Caco-2 (cell line): Measurements from ENCODE around the gene SPIN1. TPM values are rescaled to one million over a fixed set of nuclear protein-coding genes. Genes with fewer than 3 reads are reported as not detected.

Experiments used
- BruUV-seq: library from RNA; stranded (reverse); fragments of 400-500 nt; replicated peaks from 2 replicates; lab custom pipeline; 2021; lab: Mats Ljungman, UMichigan
- CTCF ChIA-PET: fragments of 300-600 bp; sonication (Branson Sonifier 250); formaldehyde crosslinking; loops from one replicate; lab custom pipeline; 2022; ENCODE audit warnings: antibody characterized with exemption; lab: Charles Lee
- POLR2A ChIA-PET: fragments of 300-600 bp; sonication (Branson Sonifier 250); formaldehyde crosslinking; loops from one replicate; lab custom pipeline; 2022; ENCODE audit warnings: antibody characterized with exemption; lab: Charles Lee
- DNase-seq, 2 experiments: peaks; one replicate each; pipeline versions ENCODE4 v3.0.0 to v3.0.0-alpha.2; 2020 to 2022
- H3K27me3 ChIP-seq: replicated peaks from 2 replicates; pipeline ENCODE4 v1.6.0; 2011; ENCODE audit warnings: low read length; ENCODE audit not compliant: control insufficient read depth, insufficient read depth
- H3K36me3 ChIP-seq: 2 replicates; pipeline ENCODE4 v1.5.1; 2011; ENCODE audit warnings: low read length; ENCODE audit not compliant: control insufficient read depth, insufficient read depth
- H3K4me1 ChIP-seq: fragments of 250-450 bp; sonication (Bioruptor Pico); 2 replicates; pipeline ENCODE4 v1.5.1; 2020; ENCODE audit warnings: mild to moderate bottlenecking
- H3K4me3 ChIP-seq: 2 replicates; pipeline ENCODE4 v1.5.1; 2011; ENCODE audit warnings: low read depth, mild to moderate bottlenecking, control low read depth, low read length
- H3K9me3 ChIP-seq: fragments of 250-450 bp; sonication (Bioruptor Pico); 2 replicates; pipeline ENCODE4 v1.5.1; 2020; ENCODE audit warnings: mild to moderate bottlenecking, moderate library complexity
- H3K27ac Mint-ChIP-seq: one replicate; pipeline ENCODE4 v1.8.0; 2022; ENCODE audit warnings: mixed read lengths; ENCODE audit not compliant: unreplicated experiment
- H3K27me3 Mint-ChIP-seq: one replicate; pipeline ENCODE4 v1.8.0; 2022; ENCODE audit warnings: mixed read lengths; ENCODE audit not compliant: insufficient read depth, unreplicated experiment
- H3K36me3 Mint-ChIP-seq: one replicate; pipeline ENCODE4 v1.8.0; 2022; ENCODE audit warnings: mild to moderate bottlenecking, mixed read lengths; ENCODE audit not compliant: insufficient read depth, unreplicated experiment
- H3K4me1 Mint-ChIP-seq: one replicate; pipeline ENCODE4 v1.8.0; 2022; ENCODE audit warnings: low read depth, mixed read lengths; ENCODE audit not compliant: unreplicated experiment
- H3K4me3 Mint-ChIP-seq: one replicate; pipeline ENCODE4 v1.8.0; 2022; ENCODE audit warnings: mild to moderate bottlenecking, moderate library complexity, mixed read lengths; ENCODE audit not compliant: unreplicated experiment
- H3K9me3 Mint-ChIP-seq: one replicate; pipeline ENCODE4 v1.8.0; 2022; ENCODE audit warnings: mixed read lengths; ENCODE audit not compliant: unreplicated experiment
- intact Hi-C: fragments of 100-400 bp; cut with micrococcal nuclease; formaldehyde crosslinking; loops from one replicate; pipeline ENCODE4 v1.10.0; 2022; ENCODE audit not compliant: unreplicated experiment
- total RNA-seq: library from RNA; stranded (reverse); gene quantifications from 2 replicates; pipeline ENCODE4 v1.2.3, GENCODE V29; 2022
- TF ChIP-seq, protein P1 (sequence below), 2 experiments: fragments of 200-600 bp in 1 of 2; IDR thresholded peaks; 1 replicate in 1 of 2; 2 replicates in 1 of 2; pipeline versions ENCODE4 v1.5.1 to v1.8.0; 2011 to 2022; ENCODE audit warnings: antibody characterized with exemption in 1 of 2, control low read depth in 1 of 2, inconsistent platforms in 1 of 2, low read depth in 1 of 2, low read length in 1 of 2, mild to moderate bottlenecking in 1 of 2, moderate library complexity in 1 of 2; ENCODE audit not compliant: insufficient read depth in 1 of 2, severe bottlenecking in 1 of 2, unreplicated experiment in 1 of 2

Gene SPIN1
- total RNA-seq, 1 experiment from 2014 or later = 51.7 TPM

DNA sequence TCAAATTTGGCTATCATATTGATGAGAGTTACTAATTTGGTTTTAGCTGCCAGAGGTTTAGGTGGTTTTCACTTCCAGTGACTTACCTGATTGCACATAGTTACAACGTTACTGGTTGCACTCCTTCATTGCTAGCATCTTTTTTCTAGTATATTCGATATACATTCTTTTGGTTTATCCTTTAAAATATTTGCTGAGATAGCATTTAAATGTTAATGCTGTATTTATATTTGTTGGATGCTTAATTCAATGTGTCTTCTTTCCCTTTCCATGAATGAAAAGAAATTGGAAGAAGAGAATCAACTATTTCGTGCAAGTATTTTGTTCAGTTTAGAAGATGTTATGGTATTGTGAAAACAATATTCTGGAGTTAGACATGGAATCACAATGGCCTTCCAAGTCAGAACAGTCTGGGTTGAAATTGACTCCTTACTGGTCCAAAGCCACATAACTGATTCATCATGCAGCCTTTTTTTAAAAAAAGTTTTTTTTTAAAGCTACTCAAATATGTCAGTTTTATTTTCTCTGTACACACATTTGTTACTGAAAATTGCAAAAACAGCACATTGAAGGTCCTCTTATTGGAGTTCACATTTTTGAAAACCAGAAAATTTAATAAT is 2.2 kb downstream of the SPIN1 start:
- no peak for DNase-seq
- Mint-ChIP-seq H3K27me3 (no peaks in the 10 kb centered on the region), H3K27ac (no peak overlapping the region), H3K9me3 (no peaks in the 10 kb centered on the region), H3K4me1 (peaks cover 13% of the 10 kb centered on the region), H3K4me3 (no peak overlapping the region), H3K36me3 (peaks cover 22% of the 10 kb centered on the region)
- no peak overlapping the region for H3K4me3 ChIP-seq
- ChIA-PET CTCF (no interaction called here), POLR2A (no interaction called here)
- BruUV-seq = no TSS peak
- no peaks in the 10 kb centered on the region for H3K36me3 ChIP-seq
- TF ChIP-seq, protein P1, sequence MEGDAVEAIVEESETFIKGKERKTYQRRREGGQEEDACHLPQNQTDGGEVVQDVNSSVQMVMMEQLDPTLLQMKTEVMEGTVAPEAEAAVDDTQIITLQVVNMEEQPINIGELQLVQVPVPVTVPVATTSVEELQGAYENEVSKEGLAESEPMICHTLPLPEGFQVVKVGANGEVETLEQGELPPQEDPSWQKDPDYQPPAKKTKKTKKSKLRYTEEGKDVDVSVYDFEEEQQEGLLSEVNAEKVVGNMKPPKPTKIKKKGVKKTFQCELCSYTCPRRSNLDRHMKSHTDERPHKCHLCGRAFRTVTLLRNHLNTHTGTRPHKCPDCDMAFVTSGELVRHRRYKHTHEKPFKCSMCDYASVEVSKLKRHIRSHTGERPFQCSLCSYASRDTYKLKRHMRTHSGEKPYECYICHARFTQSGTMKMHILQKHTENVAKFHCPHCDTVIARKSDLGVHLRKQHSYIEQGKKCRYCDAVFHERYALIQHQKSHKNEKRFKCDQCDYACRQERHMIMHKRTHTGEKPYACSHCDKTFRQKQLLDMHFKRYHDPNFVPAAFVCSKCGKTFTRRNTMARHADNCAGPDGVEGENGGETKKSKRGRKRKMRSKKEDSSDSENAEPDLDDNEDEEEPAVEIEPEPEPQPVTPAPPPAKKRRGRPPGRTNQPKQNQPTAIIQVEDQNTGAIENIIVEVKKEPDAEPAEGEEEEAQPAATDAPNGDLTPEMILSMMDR (IDR thresholded peaks at IDR 0.05; ENCODE audit: insufficient read depth in 1 of 2, low read depth in 1 of 2, low read length in 1 of 2, severe bottlenecking in 1 of 2, unreplicated experiment in 1 of 2) = no peak
- no peaks in the 10 kb centered on the region for H3K27me3 ChIP-seq
- intact Hi-C loops = no loop called here
- no peaks in the 10 kb centered on the region for H3K9me3 ChIP-seq
- no peaks in the 10 kb centered on the region; the same call in 1 of the 2 replicates for H3K4me1 ChIP-seq

DNA sequence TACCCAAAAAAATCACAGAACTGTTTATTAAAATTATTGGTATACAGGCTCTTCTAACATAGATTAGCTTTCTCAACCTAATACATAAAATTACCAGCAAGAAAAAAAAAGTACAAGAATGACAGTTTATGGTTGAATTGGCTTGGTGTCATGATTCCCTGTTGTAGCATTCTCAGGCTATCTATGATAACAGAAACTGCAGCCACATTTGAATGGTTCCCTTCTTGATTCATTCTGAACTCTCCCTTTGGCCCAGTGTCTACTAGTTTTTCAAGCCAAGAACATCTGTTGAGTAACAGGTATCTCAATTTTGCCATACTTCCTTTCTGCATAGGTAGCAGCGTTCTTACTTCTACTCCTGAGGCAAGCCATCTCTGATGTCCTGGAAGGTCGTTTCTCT is 3.0 kb downstream of the SPIN1 start:
- Histone ChIP-seq H3K9me3 (no peaks in the 10 kb centered on the region), H3K36me3 (no peaks in the 10 kb centered on the region), H3K27me3 (no peaks in the 10 kb centered on the region), H3K4me3 (no peak overlapping the region), H3K4me1 (no peaks in the 10 kb centered on the region; the same call in 1 of the 2 replicates)
- peaks cover 13% of the 10 kb centered on the region for H3K4me1 Mint-ChIP-seq
- TF ChIP-seq, protein P1 (IDR thresholded peaks at IDR 0.05; ENCODE audit: insufficient read depth in 1 of 2, low read depth in 1 of 2, low read length in 1 of 2, severe bottlenecking in 1 of 2, unreplicated experiment in 1 of 2) = no peak
- no peaks in the 10 kb centered on the region for H3K9me3 Mint-ChIP-seq
- H3K27ac Mint-ChIP-seq = no peak overlapping the region
- H3K36me3 Mint-ChIP-seq = peaks cover 23% of the 10 kb centered on the region
- H3K27me3 Mint-ChIP-seq = no peaks in the 10 kb centered on the region
- intact Hi-C loops = no loop called here
- CTCF ChIA-PET = no interaction called here
- POLR2A ChIA-PET = interaction anchor here (0.5 kb wide), 1 partner anchor 13 kb away, joined by 6 read pairs; no protein-coding TSS in a partner anchor
- no peak overlapping the region for H3K4me3 Mint-ChIP-seq
- no peak for DNase-seq
- no TSS peak for BruUV-seq

DNA sequence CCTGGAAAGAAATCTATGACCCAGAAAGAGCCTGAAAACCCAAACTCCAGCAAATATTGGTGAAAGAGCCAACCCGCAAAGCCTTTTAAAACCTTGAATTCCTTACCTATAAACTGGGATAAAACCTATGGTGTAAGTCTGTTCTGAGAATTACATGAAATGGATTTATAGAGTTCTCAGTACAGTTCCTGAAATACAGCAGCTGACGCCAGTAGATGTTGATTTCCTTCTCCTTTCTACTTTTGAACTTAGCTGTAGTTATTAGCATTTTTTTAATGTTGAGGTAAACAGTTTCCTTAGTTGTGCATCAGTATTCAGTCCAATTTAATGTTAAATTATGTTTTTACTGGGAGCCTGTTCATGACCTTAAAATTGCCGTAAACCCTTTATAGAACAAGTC is 3.7 kb downstream of the SPIN1 start:
- Mint-ChIP-seq H3K27ac (no peak overlapping the region), H3K36me3 (peaks cover 30% of the 10 kb centered on the region), H3K4me1 (peaks cover 13% of the 10 kb centered on the region), H3K9me3 (no peaks in the 10 kb centered on the region), H3K27me3 (no peaks in the 10 kb centered on the region), H3K4me3 (no peak overlapping the region)
- Histone ChIP-seq H3K27me3 (no peaks in the 10 kb centered on the region), H3K4me1 (no peaks in the 10 kb centered on the region; the same call in 1 of the 2 replicates), H3K4me3 (no peak overlapping the region), H3K36me3 (no peaks in the 10 kb centered on the region), H3K9me3 (no peaks in the 10 kb centered on the region)
- TF ChIP-seq, protein P1 (IDR thresholded peaks at IDR 0.05; ENCODE audit: insufficient read depth in 1 of 2, low read depth in 1 of 2, low read length in 1 of 2, severe bottlenecking in 1 of 2, unreplicated experiment in 1 of 2) = no peak
- ChIA-PET POLR2A (no interaction called here), CTCF (no interaction called here)
- intact Hi-C loops = no loop called here
- no TSS peak for BruUV-seq
- no peak for DNase-seq
